ENCODE data around the gene KRTAP9-1. TPM values are rescaled to one million over a fixed set of nuclear protein-coding genes. Genes with fewer than 3 reads are reported as not detected.
"Not testable (repeated sequence)": the region's sequence is repeated elsewhere in the genome, so short reads cannot be mapped to it uniquely, and the experiment has no call there.

KRTAP9-1 gene
- total RNA-seq = not detected in 2 replicates

DNA sequence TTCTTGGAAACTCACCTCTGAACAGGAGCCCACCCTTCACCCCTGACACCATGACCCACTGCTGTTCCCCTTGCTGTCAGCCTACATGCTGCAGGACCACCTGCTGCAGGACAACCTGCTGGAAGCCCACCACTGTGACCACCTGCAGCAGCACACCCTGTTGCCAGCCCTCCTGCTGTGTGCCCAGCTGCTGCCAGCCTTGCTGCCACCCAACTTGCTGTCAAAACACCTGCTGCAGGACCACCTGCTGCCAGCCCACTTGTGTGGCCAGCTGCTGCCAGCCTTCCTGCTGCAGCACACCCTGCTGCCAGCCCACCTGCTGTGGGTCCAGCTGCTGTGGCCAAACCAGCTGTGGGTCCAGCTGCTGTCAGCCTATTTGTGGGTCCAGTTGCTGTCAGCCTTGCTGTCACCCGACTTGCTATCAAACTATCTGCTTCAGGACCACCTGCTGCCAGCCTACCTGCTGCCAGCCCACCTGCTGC is at the start of gene KRTAP9-1:
Gene KRTAP9-1, plus strand, starts transcription at position 51 of the 482 bp plus-strand sequence. Its CDS starts 0 bp downstream, at position 51.
- not testable (repeated sequence) for DNase-seq (ENCODE audit: low read depth, low spot score)

GRCh38 chr17:41140360-41141131 is 49.1 kb upstream of the KRTAP9-1 start, which contains the start of gene KRTAP4-6:
TSS of gene KRTAP4-6 (minus strand) at chr17:41140544. CDS start at chr17:41140487, 57 bp downstream.
- no peak for DNase-seq (ENCODE audit: low read depth, low spot score)

- no peak for DNase-seq (ENCODE audit: low read depth, low spot score)
These were observed 48.3 kb upstream of the KRTAP9-1 start for GRCh38 chr17:41141361-41141760.

DNA sequence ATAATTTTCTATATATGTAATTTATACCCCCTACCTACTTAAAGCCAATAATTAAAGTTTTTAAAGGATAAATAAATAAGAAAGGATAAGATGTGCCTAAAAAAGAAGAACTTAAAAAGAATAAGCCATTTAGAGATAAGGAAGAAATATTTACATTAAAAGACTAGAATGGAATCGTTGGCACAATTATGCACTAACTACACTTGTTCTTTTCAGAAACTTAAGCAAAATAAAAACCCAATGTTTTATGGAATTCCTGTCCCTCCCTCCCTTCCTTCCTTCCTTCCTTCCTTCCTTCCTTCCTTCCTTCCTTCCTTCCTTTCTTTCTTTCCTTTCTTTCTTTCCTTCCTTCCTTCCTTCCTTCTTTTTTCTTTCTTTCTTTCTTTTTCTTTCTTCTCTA is 44.8 kb upstream of the KRTAP9-1 start:
- no peak for DNase-seq (ENCODE audit: low read depth, low spot score)

GRCh38 chr17:41145261-41145660 is 44.4 kb upstream of the KRTAP9-1 start:
- no peak for DNase-seq (ENCODE audit: low read depth, low spot score)

DNA sequence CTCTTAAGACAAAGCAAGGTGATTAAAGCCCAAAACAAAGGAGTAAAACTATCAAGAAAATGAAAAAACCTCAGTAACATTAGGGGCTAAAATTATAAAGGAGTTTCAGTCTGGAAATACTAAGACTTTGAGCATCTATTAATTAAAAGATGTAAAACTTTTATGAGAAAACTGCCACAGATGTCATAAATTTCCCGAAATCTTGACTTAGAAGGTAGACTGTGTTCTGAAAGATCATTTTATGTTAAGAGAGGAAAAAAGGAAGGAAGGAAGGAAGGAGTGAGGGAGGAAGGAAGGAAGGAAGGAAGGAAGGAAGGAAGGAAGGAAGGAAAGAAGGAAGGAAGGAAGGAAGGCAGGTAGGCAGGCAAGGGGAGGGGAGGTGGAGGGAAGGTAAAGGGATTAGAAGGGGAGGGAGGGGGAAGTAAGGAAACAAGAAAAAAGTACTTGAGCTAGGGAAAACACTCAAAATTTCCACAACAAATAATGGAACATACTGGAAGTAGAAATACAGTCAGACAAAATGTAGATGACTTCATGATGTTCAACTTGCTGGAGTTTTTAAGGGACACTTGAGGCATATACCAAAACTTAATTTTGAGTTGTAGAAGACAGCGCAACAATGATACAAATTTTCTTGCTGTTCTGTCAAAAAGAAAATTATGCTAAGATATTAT is 42.0 kb upstream of the KRTAP9-1 start:
- no peak for DNase-seq (ENCODE audit: low read depth, low spot score)

DNA sequence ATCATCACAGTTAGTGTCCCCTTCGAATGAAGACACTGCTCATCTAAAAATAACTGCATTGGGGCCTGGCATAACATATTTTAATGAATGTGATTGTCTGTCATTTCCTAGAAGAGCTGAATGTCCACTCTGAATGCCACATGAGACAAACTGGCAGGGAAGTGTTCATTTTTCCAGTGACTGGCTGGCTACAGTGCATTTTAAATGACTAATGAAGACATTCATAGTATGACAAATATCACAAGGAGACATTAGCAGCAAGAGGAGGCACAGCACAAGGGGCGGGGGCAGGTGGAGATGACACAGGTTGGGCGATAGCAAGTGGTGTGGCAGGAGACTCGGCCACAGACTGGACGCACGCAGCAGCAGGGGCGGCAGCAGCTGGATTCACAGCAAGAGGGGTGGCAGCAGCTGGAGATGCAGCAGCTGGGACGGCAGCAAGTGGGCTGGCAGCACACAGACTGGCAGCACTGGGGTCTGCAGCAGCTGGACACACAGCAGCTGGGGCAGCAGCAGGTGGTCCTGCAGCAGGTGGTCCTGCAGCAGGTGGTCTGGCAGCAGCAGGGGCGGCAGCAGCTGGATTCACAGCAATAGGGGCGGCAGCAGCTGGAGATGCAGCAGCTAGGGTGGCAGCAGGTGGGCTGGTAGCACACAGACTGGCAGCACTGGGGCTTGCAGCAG is 40.6 kb upstream of the KRTAP9-1 start:
- DNase-seq (ENCODE audit: low read depth, low spot score) = not testable (repeated sequence)

- DNase-seq (ENCODE audit: low read depth, low spot score) = no peak
These were observed 40.1 kb upstream of the KRTAP9-1 start, which contains the start of gene KRTAP4-5 for GRCh38 chr17:41149652-41149985. TSS of gene KRTAP4-5 (minus strand) at chr17:41149825. CDS start at chr17:41149767, 58 bp downstream.

- no peak for DNase-seq (ENCODE audit: low read depth, low spot score)
These were observed 39.7 kb upstream of the KRTAP9-1 start for GRCh38 chr17:41150026-41150425.

GRCh38 chr17:41151525-41151924 is 38.2 kb upstream of the KRTAP9-1 start:
- no peak for DNase-seq (ENCODE audit: low read depth, low spot score)

DNA sequence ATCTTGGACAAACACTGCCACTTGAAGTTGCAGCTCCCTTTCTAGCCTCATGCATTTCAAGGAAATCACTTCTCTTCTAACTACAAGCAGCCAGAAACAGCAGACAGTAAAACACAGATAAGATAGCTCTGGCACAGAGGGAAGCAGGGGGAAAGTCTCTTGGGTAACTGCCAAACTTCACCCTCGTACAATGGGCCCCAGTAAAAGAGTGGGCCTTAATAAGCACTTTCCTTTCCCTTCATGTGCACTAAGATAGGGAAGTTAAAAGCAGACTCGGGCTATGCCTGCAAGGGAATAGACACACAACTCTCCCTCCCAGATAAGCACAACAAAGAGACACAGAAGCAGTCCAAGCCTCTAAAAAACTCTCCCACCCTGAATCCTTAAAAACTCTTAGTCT is 35.8 kb upstream of the KRTAP9-1 start:
- DNase-seq (ENCODE audit: low read depth, low spot score) = no peak

- DNase-seq (ENCODE audit: low read depth, low spot score) = not testable (repeated sequence)
These were observed 29.5 kb upstream of the KRTAP9-1 start for GRCh38 chr17:41160190-41160589.

DNA sequence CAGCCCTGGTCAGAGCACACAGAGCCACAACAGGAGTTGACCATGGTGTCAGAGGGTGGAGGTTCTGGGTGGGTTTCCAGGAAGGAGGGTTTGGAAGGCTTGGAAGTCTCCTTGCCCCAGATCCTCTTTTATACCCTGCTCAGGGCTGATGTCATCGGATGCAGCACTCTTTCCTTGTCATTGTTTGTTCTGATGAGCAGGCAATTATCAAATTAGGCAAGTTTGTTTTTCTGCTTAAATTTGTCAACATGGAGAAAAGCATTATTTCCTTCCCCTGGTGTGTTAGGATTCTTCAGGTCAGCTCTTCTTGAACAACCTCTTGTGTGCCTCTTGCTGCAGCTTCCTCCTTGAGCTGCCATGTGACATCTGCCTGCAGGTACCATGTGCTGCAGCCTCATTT is 29.0 kb upstream of the KRTAP9-1 start, which contains the start of gene KRTAP4-4:
Gene KRTAP4-4, minus strand, starts transcription at position 101 of the 400 bp plus-strand sequence. Its CDS starts 57 bp downstream, at position 44.
- DNase-seq (ENCODE audit: low read depth, low spot score) = no peak

DNA sequence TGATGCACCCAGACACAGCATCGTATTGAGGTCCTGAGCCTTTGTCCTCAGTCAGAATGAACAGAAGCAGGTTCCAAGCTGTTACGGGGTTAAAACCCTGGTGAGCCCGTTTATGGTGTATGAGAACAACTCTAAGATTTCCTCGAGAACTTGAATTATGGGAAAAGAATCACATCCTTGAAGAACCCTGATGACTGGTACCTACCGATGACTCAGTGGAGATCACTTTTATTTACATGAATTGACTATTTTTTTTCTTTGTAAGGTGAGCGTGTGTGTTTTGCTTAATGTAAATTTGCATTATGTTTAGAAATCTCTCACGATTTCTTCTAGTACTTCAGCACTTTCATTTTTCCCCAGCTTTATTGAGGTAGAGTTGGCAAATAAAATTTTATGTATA is 25.9 kb upstream of the KRTAP9-1 start:
- DNase-seq (ENCODE audit: low read depth, low spot score) = no peak

DNA sequence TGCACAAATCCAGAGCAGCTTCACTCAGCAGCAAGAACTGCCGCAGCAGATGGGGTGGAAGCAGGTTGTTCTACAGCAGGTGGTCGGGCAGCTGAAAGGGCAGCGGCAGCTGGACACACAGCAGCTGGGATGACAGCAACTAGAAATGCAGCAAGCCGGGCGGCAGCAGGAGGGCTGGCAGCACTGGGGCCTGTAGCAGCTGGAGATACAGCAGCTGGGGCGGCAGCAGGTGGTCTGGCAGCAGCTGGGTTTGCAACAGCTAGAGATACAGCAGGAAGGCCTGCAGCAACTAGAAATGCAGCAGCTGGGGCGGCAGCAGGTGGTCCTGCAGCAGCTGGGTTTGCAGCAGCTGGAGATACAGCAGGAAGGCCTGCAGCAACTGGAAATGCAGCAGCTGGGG is 22.1 kb upstream of the KRTAP9-1 start:
- no peak for DNase-seq (ENCODE audit: low read depth, low spot score)

DNA sequence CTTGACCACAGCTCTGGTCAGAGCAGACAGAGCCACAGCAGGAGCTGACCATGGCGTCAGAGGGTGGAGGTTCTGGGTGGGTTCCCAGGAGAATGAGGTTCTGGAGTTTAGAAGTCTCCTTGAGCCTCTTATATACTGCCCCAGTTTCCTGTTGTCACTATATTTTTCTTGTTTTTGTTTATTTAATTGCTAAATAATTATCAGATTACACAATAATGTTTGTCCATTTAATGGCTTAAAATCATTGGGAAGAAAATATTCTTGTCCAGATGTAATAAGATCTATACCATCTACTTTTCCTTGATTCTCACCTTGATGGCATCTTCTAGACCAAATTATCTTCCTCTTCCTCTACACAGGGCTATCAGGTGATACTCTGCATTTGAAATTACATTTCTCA is 21.6 kb upstream of the KRTAP9-1 start, which contains the start of gene KRTAP4-3:
Gene KRTAP4-3, minus strand, starts transcription at position 101 of the 400 bp plus-strand sequence. Its CDS starts 49 bp downstream, at position 52.
- no peak for DNase-seq (ENCODE audit: low read depth, low spot score)

GRCh38 chr17:41171886-41172285 is 17.8 kb upstream of the KRTAP9-1 start:
- DNase-seq (ENCODE audit: low read depth, low spot score) = no peak

DNA sequence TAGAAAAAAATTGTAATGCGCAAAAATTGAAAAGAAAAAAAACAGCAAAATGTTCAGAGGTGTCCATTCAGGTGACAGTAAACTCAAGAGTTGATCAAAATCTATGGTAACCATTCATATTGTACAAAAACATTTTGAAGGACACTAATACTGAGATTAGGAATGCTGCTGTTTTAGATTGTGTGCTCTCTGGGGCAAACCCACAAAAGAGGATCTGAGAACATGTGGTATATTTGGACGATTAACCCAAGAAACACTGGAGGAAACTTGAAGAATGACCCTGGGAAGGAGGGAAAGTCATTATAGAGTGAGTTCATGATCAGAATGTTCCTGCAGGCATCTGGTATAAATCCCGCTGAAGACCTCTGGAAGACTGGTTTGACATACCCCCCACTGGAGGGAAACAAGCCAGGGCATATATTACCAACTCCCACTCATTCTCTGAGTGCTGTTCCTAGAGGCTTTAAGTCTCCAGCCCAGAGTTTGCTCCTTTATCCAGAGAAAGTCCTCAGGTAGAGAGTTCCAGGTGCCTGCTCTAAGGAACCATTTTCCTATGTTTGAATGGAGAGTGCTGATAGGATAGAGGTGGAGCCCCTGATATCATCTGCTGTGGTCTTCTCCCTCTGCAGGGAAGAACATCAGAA is 12.8 kb upstream of the KRTAP9-1 start:
- no peak for DNase-seq (ENCODE audit: low read depth, low spot score)

- no peak for DNase-seq (ENCODE audit: low read depth, low spot score)
These were observed 11.9 kb upstream of the KRTAP9-1 start, which contains the start of gene KRTAP4-2 for GRCh38 chr17:41177727-41178271. TSS of gene KRTAP4-2 (minus strand) at chr17:41178221. CDS start at chr17:41178164, 57 bp downstream.

GRCh38 chr17:41178341-41178740 is 11.3 kb upstream of the KRTAP9-1 start:
- DNase-seq (ENCODE audit: low read depth, low spot score) = no peak
